GM21619 (cell line): ENCODE results near the gene DLEC1.
"Not testable (repeated sequence)": the region's sequence is repeated elsewhere in the genome, so short reads cannot be mapped to it uniquely, and the experiment has no call there.

Experiments
- ATAC-seq: cut with Tn5 transposase; IDR thresholded peaks from one replicate; pipeline ENCODE4 v1.9.1; 2021; ENCODE audit not compliant: unreplicated experiment

The DLEC1 gene

DNA sequence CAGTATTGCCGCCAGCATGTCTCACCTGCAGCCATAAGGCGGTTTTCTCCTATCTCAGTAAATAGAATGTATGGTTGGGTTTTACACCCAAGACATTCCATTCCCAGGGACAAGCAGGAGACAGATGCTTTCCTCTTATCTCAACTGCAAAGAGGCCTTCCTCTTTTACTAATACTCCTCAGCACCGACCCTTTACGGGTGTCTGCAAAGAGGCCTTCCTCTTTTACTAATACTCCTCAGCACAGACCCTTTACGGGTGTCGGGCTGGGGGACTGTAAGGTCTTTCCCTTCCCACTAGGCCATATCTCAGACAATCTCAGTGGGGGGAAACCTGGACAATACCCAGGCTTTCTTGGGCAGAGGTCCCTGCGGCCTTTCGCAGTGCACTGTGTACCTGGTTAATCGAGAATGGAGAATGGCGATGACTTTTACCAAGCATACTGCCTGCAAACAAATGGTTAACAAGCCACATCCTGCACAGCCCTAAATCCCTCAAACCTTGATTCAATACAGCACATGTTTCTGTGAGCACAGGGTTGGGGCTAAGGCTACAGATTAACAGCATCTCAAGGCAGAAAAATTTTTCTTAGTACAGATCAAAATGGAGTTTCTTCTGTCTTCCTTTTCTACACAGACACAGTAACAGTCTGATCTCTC lies 96.7 kb downstream of the DLEC1 start:
- not testable (repeated sequence) for ATAC-seq

- no peak for ATAC-seq
Observed at GRCh38 chr3:38136393-38136776, 97.4 kb downstream of the DLEC1 start.

DNA sequence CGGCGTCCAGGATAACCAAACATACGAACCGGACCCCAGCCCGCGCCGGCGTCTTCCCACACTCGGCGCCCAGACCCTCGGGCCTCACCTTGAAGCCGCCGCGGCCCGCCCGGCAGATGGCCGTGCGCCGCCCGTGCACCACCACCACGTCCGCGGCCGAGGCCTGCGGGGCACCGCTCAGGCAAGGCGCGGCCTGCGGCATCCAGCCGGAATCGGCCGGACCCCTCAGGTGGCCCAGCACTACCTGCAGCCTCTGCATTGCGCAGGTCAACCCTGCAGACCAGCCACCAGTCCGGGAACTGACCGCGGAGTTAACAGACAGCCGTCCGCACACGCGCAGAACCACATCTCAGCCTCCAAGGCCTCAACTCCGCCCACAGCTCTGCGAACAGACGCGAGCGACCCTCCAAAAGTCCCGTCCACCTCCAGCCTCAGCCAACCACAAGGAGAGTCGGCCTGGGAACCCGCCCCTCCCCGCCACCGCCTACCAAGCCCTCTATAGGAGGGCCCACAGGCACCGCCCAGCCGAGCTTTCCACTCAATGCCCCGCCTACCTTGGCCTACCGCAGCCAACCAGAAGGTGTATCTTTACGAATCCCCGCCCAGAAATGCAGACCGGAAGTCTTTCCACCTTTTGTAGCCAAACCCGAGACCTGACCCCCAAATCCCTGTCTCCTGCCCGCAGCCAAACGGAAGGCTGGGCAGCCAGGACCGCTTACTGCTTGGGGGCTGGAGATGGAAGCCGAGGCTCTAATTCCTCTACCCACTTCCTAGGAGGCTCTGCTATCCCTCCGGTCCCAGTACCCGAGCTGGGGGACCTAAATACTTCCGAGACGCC lies 98.0 kb downstream of the DLEC1 start, which contains the start of gene ACAA1:
TSS of gene ACAA1 (minus strand) at position 351 of the 838 bp plus-strand sequence. CDS start at position 259, 92 bp downstream.
- peak; percentile 87 for ATAC-seq

GRCh38 chr3:38137615-38138348 lies 98.8 kb downstream of the DLEC1 start:
- ATAC-seq: no peak

DNA sequence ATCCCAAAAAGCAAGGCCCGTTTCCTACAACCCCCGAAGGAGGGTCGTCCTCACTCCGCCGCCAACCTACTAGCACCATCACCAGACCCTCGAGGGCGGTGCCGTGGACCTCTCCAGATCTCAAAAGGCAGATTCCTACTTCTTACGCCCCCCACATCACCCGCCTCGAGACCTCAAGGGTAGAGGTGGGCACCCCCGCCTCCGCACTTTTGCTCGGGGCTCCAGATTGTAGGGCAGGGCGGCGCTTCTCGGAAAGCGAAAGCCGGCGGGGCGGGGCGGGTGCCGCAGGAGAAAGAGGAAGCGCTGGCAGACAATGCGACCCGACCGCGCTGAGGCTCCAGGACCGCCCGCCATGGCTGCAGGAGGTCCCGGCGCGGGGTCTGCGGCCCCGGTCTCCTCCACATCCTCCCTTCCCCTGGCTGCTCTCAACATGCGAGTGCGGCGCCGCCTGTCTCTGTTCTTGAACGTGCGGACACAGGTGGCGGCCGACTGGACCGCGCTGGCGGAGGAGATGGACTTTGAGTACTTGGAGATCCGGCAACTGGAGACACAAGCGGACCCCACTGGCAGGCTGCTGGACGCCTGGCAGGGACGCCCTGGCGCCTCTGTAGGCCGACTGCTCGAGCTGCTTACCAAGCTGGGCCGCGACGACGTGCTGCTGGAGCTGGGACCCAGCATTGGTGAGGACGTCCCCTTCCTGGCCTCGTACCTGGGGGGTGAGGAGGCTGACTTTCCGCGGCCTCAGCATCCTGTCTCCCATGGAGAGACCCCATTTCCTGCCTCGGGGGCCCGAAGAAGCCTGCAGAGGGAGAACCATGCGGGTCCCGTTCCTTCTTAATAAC lies 99.6 kb downstream of the DLEC1 start, which contains the start of gene MYD88:
TSS of gene MYD88 (plus strand) at position 313 of the 842 bp plus-strand sequence. CDS start at position 353, 40 bp downstream.
- ATAC-seq: peak; percentile 34

- no peak for ATAC-seq
Observed at GRCh38 chr3:38139191-38139590, 100.2 kb downstream of the DLEC1 start.

DNA sequence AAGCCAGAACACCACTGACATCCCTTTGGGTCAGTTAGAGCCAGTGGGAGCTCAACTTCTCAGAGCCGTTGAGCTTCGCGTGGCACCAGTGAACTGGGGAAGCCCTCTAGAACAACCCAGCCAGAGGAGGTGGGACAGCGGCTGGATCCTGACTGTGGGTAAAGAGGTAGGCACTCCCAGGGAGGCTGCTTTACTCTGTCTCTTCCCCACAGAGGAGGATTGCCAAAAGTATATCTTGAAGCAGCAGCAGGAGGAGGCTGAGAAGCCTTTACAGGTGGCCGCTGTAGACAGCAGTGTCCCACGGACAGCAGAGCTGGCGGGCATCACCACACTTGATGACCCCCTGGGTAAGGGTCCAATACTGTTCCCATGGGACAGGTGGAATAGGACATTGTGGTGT lies 100.6 kb downstream of the DLEC1 start:
- no peak for ATAC-seq

- no peak for ATAC-seq
Observed at GRCh38 chr3:38140326-38141172, 101.5 kb downstream of the DLEC1 start.

DNA sequence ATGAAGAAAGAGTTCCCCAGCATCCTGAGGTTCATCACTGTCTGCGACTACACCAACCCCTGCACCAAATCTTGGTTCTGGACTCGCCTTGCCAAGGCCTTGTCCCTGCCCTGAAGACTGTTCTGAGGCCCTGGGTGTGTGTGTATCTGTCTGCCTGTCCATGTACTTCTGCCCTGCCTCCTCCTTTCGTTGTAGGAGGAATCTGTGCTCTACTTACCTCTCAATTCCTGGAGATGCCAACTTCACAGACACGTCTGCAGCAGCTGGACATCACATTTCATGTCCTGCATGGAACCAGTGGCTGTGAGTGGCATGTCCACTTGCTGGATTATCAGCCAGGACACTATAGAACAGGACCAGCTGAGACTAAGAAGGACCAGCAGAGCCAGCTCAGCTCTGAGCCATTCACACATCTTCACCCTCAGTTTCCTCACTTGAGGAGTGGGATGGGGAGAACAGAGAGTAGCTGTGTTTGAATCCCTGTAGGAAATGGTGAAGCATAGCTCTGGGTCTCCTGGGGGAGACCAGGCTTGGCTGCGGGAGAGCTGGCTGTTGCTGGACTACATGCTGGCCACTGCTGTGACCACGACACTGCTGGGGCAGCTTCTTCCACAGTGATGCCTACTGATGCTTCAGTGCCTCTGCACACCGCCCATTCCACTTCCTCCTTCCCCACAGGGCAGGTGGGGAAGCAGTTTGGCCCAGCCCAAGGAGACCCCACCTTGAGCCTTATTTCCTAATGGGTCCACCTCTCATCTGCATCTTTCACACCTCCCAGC lies 102.4 kb downstream of the DLEC1 start:
- no peak for ATAC-seq

- no peak for ATAC-seq
Observed at GRCh38 chr3:38141952-38142273, 102.9 kb downstream of the DLEC1 start.

GRCh38 chr3:38142959-38143358 lies 104.0 kb downstream of the DLEC1 start:
- ATAC-seq: no peak

DNA sequence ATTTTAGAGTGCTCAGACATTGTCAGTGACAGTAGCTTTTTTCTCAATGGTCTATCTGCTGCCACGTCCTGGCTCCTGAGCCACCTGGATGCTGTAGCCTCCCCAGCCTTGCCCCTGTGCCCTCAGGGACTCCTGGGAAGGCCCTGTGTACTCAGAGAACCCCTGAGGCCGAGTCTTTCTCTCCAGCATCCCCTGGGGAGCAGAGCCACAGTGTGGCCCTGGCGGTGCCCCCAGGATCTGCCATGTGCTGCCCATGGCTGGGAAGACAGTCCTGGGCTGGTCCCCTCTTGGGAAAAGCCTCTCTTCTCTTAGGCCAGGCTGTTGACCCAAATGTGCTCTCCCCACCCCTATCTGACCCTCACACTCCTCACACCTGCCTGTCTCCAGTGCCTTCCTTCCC lies 104.5 kb downstream of the DLEC1 start:
- ATAC-seq: no peak

DNA sequence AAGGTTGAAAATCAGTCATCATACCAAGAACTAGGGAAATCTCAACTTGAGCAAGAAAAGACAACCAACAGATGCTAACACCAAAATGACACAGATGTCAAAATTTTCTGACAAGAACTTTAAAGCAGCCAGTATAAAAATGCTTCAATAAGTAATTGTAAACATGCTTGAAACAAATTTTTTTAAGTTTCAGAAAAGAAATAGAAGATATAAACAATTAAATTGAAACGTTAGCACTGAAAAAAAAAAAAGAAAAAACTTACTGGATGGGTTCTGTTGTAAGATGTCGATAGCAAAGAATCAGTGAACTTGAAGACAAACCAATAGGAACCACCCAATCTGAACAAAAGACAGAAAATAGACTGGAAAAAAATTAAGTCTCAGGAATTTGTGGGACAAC lies 107.5 kb downstream of the DLEC1 start:
- no peak for ATAC-seq

- ATAC-seq: no peak
Observed at GRCh38 chr3:38147421-38147820, 108.4 kb downstream of the DLEC1 start.

- ATAC-seq: no peak
Observed at GRCh38 chr3:38148311-38148882, 109.4 kb downstream of the DLEC1 start.

- ATAC-seq: no peak
Observed at GRCh38 chr3:38149708-38150107, 110.7 kb downstream of the DLEC1 start.

DNA sequence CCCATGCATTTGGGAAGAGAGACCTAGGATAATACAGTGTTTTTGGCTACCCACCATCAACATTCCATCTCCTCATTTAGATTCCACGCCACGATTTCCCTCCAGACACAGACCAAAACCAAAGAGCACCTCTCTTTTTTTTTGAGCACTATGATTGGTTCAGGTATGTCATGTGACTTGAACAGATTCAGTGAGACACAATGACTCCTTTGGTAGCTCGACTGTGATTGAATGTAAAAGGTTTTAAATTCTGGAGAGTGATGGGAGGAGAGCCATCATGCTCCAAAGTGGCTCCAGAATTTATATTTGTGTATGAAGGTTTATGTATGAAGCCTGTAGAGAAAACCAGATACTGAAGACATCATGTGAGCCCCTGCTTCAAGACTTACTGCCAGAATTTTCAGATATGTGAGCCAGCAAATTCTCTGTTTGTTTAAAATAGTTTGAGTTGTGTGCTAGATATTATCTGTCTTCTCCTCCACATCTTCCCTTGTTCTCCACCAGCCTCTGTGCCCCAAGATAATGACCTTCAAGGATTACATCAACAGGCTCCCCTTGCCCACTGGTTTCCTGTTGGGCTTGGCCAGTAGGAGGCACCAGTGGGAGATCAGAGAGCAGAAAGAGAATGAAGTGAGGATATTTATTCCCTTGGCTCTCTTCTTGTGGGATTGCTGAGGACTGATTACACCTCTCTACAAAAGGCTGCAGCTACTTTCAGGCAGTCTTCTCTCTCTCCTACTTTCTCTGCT lies 111.9 kb downstream of the DLEC1 start:
- no peak for ATAC-seq

DNA sequence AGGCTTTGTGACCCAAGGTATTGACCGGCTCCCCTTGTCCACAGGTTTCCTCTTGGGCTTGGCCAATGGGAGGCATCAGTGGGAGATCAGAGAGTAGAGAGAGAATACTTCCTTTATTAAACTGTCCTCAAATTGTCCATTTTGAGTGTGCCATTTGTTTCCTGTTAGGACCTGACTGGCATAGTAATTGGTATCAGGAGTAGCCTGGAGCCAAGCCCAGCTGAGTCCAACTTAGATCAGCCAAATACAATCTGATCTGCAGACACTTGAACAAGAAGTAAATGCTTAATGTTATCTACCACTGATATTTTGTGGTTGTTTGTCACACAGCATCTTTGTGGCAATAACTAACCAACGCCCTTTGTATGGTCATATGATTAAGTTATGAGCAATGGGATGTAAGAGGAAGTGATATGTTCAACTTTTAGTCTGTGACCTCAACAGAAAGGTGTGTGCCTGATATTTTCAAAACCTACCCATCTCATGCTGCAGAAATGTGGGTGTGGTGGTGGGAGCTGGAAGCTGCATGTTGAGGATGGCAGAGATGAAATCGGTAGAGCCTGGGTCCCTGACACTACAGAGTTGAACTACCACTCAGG lies 112.8 kb downstream of the DLEC1 start:
- ATAC-seq: no peak
